Activated CD8-positive, alpha-beta memory T cell treated with anti-CD3 and anti-CD28 coated beads for 24 hours (primary cell): ENCODE data around the gene CA6.
"Not testable (repeated sequence)": the region's sequence is repeated elsewhere in the genome, so short reads cannot be mapped to it uniquely, and the experiment has no call there.

Experiments used
- DNase-seq: peaks from one replicate; pipeline ENCODE4 v3.0.0-alpha.2; 2020

CA6 gene

GRCh38 chr1:8930116-8930515 lies 15.6 kb upstream of the CA6 start:
- DNase-seq, result no peak

- DNase-seq, result not testable (repeated sequence)
Measured at GRCh38 chr1:8937051-8937450, 8.6 kb upstream of the CA6 start.

GRCh38 chr1:8937701-8938100 lies 8.0 kb upstream of the CA6 start:
- DNase-seq, result no peak

- DNase-seq, result no peak
Measured at GRCh38 chr1:8938232-8938999, 7.3 kb upstream of the CA6 start.

- DNase-seq, result no peak
Measured at GRCh38 chr1:8939000-8939265, 6.7 kb upstream of the CA6 start.

GRCh38 chr1:8939362-8939995 lies 6.2 kb upstream of the CA6 start:
- DNase-seq, result no peak

GRCh38 chr1:8941906-8942305 lies 3.8 kb upstream of the CA6 start:
- no peak for DNase-seq

- no peak for DNase-seq
Measured at GRCh38 chr1:8943498-8944405, 1.9 kb upstream of the CA6 start.

GRCh38 chr1:8947127-8947691 lies 1.5 kb downstream of the CA6 start:
- DNase-seq, result no peak

GRCh38 chr1:8950309-8950708 lies 4.6 kb downstream of the CA6 start:
- DNase-seq, result no peak

- DNase-seq, result no peak
Measured at GRCh38 chr1:8951231-8951630, 5.6 kb downstream of the CA6 start.

- no peak for DNase-seq
Measured at GRCh38 chr1:8955406-8955805, 9.7 kb downstream of the CA6 start.

GRCh38 chr1:8956461-8957349 lies 11.0 kb downstream of the CA6 start:
- DNase-seq, result no peak

GRCh38 chr1:8962812-8963530 lies 17.3 kb downstream of the CA6 start:
- DNase-seq, result no peak

- no peak for DNase-seq
Measured at GRCh38 chr1:8963963-8964362, 18.3 kb downstream of the CA6 start.

- DNase-seq, result no peak
Measured at GRCh38 chr1:8965121-8965820, 19.6 kb downstream of the CA6 start.

GRCh38 chr1:8966606-8967005 lies 20.9 kb downstream of the CA6 start:
- DNase-seq, result no peak

GRCh38 chr1:8968902-8969301 lies 23.2 kb downstream of the CA6 start:
- not testable (repeated sequence) for DNase-seq

- DNase-seq, result no peak
Measured at GRCh38 chr1:8969937-8970336, 24.3 kb downstream of the CA6 start.

- DNase-seq, result no peak
Measured at GRCh38 chr1:8970870-8971337, 25.2 kb downstream of the CA6 start.

- DNase-seq, result no peak
Measured at GRCh38 chr1:8974551-8974950, 28.9 kb downstream of the CA6 start.
